Measurements from ENCODE around the gene SSH2. TPM values are rescaled to one million over a fixed set of nuclear protein-coding genes. Genes with fewer than 3 reads are reported as not detected.
A peak's percentile ranks its signal among the peaks of the same experiment; 100 is the strongest.

The SSH2 gene
- total and polyA plus RNA-seq, 9 of the 15 experiments (the other 6 are each of a cell fraction or from before 2014, with no cell fraction given), result 3.9 to 16.1 (median 10.2) TPM

DNA sequence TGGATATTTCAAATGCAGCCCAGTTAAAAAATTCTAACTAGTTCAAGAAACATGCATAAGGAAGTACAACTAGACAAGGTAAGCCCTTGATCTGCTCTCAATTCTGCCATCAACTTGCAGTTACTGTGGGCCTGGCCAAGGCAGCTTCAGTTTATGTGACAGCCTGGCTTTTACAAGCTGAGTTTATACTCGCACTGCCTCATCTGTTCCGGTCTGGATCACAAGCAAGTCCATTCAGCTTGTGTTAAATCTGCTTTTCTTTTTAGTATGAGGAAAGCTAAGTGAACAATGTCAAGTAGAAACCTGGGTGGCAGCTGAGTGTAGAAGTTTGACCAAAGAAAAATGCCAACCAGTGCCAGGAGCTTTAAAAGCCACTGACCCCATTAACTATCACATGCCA is 230.7 kb downstream of the SSH2 start:
- no TSS peak for BruUV-seq (replicated peaks)
- ATAC-seq (0 out of 3 replicates have a peak, but pooled peaks have one; percentile 37), DNase-seq (ENCODE audit: extremely low read depth in 1 of 4, low spot score in 3 of 4) (no peak), FAIRE-seq (no peak)
- H3K9me3 ChIP-seq (replicated peaks; ENCODE audit: control insufficient read depth, insufficient read depth, low read depth, low read length), result no peaks in the 10 kb centered on the region
- H2AFZ ChIP-seq (ENCODE audit: low read depth, low read length), result no peak overlapping the region
- no peak overlapping the region for H3K9ac ChIP-seq (ENCODE audit: insufficient read depth in 1 of 2, low read depth in 2 of 2, low read length in 2 of 2)
- H3K36me3 ChIP-seq (ENCODE audit: control insufficient read depth, insufficient read depth, low read length), result no peaks in the 10 kb centered on the region; the same call in 2 of the 3 replicates
- H3K4me3 ChIP-seq, result no peak overlapping the region
- no peak overlapping the region; the same call in 2 of the 3 replicates for H3K27ac ChIP-seq (ENCODE audit: extremely low read depth, low read depth, low read length)
- intact Hi-C loops (cut with micrococcal nuclease) (no loop called here), in situ Hi-C loops (cut with MboI) (no loop called here)
- CTCF ChIA-PET (ENCODE audit: low intra/inter-chr PET ratio), result no interaction called here
- peaks cover 5 to 27% of the 10 kb centered on the region in 2 experiments for H3K4me1 ChIP-seq (replicated peaks in 1 of 2; ENCODE audit: control insufficient read depth in 2 of 2, insufficient read depth in 2 of 2, low read length in 2 of 2)
- H4K20me1 ChIP-seq (replicated peaks; ENCODE audit: control insufficient read depth, insufficient read depth, low read length), result no peaks in the 10 kb centered on the region
- WGBS (ENCODE audit: insufficient coverage, low coverage, missing lambda C conversion rate), result 85% methylated on average over 2 of the region's 2 CpGs
- no peaks in the 10 kb centered on the region for H3K79me2 ChIP-seq (ENCODE audit: control insufficient read depth, insufficient read depth, low read length)
- H3K27me3 ChIP-seq (ENCODE audit: control insufficient read depth in 2 of 2, insufficient read depth in 2 of 2, low read length in 2 of 2), result no peaks in the 10 kb centered on the region
- TF ChIP-seq, protein P1, sequence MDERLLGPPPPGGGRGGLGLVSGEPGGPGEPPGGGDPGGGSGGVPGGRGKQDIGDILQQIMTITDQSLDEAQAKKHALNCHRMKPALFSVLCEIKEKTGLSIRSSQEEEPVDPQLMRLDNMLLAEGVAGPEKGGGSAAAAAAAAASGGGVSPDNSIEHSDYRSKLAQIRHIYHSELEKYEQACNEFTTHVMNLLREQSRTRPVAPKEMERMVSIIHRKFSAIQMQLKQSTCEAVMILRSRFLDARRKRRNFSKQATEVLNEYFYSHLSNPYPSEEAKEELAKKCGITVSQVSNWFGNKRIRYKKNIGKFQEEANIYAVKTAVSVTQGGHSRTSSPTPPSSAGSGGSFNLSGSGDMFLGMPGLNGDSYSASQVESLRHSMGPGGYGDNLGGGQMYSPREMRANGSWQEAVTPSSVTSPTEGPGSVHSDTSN (CRISPR knock-in tag; IDR thresholded peaks at IDR 0.05; ENCODE audit: low read depth), result no peak
- TF ChIP-seq, protein P1 (tag; conservative IDR thresholded peaks at IDR 0.05; ENCODE audit: low read depth), result no peak
- TF ChIP-seq MAFG (tag; conservative IDR thresholded peaks at IDR 0.05) (no peak), GABPA (tag; conservative IDR thresholded peaks at IDR 0.05; ENCODE audit: low read depth) (no peak), HCFC1 (IDR thresholded peaks at IDR 0.05; ENCODE audit: low read depth, low read length) (no peak), CREM (IDR thresholded peaks at IDR 0.05; ENCODE audit: low read depth) (no peak)
- TF ChIP-seq, protein P2, sequence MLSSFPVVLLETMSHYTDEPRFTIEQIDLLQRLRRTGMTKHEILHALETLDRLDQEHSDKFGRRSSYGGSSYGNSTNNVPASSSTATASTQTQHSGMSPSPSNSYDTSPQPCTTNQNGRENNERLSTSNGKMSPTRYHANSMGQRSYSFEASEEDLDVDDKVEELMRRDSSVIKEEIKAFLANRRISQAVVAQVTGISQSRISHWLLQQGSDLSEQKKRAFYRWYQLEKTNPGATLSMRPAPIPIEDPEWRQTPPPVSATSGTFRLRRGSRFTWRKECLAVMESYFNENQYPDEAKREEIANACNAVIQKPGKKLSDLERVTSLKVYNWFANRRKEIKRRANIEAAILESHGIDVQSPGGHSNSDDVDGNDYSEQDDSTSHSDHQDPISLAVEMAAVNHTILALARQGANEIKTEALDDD (IDR thresholded peaks at IDR 0.05), result peak; percentile 63; the same call in 1 of the 2 replicates
- no peak overlapping the region for H3K4me2 ChIP-seq (ENCODE audit: insufficient read depth, low read length)
- POLR2A ChIA-PET, result interaction anchor here (0.6 to 2.1 kb wide), 6 partner anchors 11 to 787 kb away, joined by 3 to 10 read pairs (median 4); no protein-coding TSS in a partner anchor
- no peaks in the 10 kb centered on the region for H3K9me1 ChIP-seq (ENCODE audit: control insufficient read depth, insufficient read depth, low read length)
